HEK293T (cell line): ENCODE measurements around the gene PPIP5K1.

Experiments used
- ARNT ChIP-seq: fragments of 450-650 bp; IDR thresholded peaks from 2 replicates; pipeline ENCODE4 v1.6.1; 2017; ENCODE audit warnings: mild to moderate bottlenecking
- BHLHE40 ChIP-seq: fragments of 450-650 bp; IDR thresholded peaks from 2 replicates; pipeline ENCODE4 v1.6.1; 2016; ENCODE audit warnings: mild to moderate bottlenecking, moderate library complexity, borderline replicate concordance
- ELF4 ChIP-seq: fragments of 450-650 bp; IDR thresholded peaks from 2 replicates; pipeline ENCODE4 v1.6.1; 2017; ENCODE audit warnings: antibody characterized with exemption
- FOXA1 ChIP-seq: fragments of 450-650 bp; IDR thresholded peaks from 2 replicates; pipeline ENCODE4 v1.6.1; 2016; ENCODE audit warnings: mild to moderate bottlenecking
- FOXK2 ChIP-seq: fragments of 450-650 bp; IDR thresholded peaks from 2 replicates; pipeline ENCODE4 v1.6.1; 2016; ENCODE audit warnings: mild to moderate bottlenecking
- FOXM1 ChIP-seq: fragments of 450-650 bp; IDR thresholded peaks from 2 replicates; pipeline ENCODE4 v1.6.1; 2017; ENCODE audit warnings: mild to moderate bottlenecking, borderline replicate concordance
- HDGF ChIP-seq: fragments of 450-650 bp; IDR thresholded peaks from 2 replicates; pipeline ENCODE4 v1.6.1; 2017; ENCODE audit warnings: antibody characterized with exemption, borderline replicate concordance
- LEF1 ChIP-seq: fragments of 450-650 bp; IDR thresholded peaks from 2 replicates; pipeline ENCODE4 v1.6.1; 2017; ENCODE audit warnings: mild to moderate bottlenecking, borderline replicate concordance
- NFRKB ChIP-seq: fragments of 450-650 bp; IDR thresholded peaks from 2 replicates; pipeline ENCODE4 v1.6.1; 2016; ENCODE audit warnings: mild to moderate bottlenecking, moderate library complexity
- SP1 ChIP-seq: fragments of 450-650 bp; IDR thresholded peaks from 2 replicates; pipeline ENCODE4 v1.6.1; 2017
- SUZ12 ChIP-seq: fragments of 450-650 bp; IDR thresholded peaks from 2 replicates; pipeline ENCODE4 v1.6.1; 2016; ENCODE audit warnings: mild to moderate bottlenecking
- TARDBP ChIP-seq: fragments of 450-650 bp; IDR thresholded peaks from 2 replicates; pipeline ENCODE4 v1.6.1; 2016
- ZNF384 ChIP-seq: fragments of 450-650 bp; IDR thresholded peaks from 2 replicates; pipeline ENCODE4 v1.6.1; 2016

GRCh38 chr15:43552256-43552655 lies 37.8 kb downstream of the PPIP5K1 start:
- TF ChIP-seq HDGF (no peak), FOXK2 (no peak), FOXM1 (no peak), BHLHE40 (no peak), NFRKB (no peak), ELF4 (no peak), TARDBP (no peak), LEF1 (no peak), SUZ12 (no peak), ZNF384 (no peak), ARNT (no peak), SP1 (no peak), FOXA1 (no peak)
